NCI-H1694 (cell line): ENCODE data around the gene ZFP36L1.

ENCODE experiments used
- DNase-seq: peaks from one replicate; lab custom pipeline; 2025; lab: John Stamatoyannopoulos, UW

Gene ZFP36L1

DNA sequence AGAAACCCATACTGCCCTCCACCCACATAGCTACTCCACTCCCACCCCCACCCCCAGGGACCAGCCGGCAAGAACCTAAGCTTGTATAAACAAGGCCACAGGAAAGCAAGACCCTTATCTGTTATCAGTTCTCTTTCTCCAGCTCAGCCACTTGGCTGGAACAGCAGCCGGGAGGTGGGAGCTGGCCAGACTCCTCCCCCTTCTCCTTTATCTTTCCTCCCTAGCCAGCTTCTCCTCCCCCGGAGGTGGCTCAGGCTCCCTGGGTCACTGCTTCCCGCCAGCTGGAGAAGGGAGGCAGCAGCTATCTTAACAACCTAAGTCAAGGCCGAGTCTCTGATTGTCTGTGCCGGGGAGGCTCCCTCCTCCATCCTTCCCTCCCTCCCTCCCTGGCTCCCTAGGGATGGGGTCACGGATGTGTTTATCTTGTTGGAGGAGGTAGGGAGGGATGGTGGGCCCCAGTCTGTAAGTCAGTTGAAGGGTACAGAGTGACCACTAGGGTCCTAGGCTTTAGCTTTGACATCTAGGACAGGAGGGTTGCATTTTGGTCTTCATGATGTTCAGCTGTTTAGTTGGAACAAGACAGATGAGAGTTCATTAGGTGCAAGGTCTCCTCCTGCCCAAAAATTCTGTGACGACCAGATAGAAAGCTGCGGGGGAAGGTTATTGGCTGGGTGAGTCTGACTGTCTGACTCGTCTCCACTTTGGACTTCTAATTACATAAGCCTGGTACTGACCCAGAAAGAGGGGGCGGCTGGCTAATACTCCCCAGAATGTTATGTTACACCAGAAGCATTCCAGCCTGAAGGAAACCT lies 29.7 kb downstream of the ZFP36L1 start:
- DNase-seq = no peak

DNA sequence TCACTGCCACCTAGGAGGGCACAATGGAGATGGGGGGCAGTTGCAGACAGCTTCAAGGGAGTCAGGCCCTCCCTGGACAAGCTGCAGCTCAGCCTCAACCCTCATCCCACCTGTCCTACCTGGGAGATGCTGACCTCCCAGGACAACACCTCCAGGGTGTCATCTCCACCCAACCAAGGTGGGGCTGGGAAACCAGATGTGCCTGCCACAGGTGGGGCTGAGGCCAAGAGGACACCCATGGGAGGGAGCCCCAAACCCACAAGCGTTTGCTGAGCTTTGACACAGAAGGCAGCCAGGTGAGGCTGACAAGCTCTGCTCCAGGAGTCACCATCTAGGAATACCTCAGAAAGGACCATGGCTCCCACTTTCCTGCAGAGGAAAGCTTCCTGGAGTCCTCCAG lies 31.5 kb downstream of the ZFP36L1 start:
- DNase-seq = no peak

DNA sequence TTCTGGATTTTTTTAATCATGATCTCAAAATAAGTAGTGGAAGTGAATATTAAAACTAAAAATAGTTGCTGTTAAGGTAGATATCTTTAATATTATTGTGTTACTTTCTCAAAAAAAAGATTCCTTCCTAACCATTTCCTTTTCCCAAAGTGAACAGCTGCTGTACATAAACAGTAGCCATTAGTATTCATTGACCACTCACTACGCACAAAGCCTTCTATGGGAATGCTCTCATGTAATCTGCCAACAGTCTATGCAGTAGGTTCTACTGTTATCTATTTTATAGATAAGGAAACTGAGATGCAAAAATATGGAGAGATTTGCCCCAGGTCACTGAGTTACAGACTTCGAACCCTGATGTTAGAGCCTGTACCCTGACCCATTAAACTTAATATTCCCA lies 32.1 kb downstream of the ZFP36L1 start:
- no peak for DNase-seq

DNA sequence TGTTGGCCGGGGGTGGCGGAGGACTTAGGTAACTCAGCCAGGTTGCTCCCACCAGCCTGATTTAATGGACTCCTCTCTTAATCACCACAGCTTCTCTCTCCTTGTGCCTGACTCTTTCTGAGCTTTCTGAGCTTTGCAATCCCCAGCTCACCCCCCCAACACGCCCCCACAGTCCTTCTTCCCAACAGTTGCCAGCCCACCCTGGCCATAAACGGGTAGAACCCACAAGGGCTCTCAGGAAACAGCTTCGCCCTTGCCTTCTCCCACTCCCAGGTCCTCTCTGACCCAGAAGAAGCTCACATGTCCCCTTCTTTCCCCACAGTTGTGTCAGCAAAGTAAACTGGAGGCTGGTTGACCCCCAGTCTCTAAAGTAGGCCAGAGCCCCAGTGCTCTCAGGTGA lies 32.9 kb downstream of the ZFP36L1 start:
- no peak for DNase-seq

DNA sequence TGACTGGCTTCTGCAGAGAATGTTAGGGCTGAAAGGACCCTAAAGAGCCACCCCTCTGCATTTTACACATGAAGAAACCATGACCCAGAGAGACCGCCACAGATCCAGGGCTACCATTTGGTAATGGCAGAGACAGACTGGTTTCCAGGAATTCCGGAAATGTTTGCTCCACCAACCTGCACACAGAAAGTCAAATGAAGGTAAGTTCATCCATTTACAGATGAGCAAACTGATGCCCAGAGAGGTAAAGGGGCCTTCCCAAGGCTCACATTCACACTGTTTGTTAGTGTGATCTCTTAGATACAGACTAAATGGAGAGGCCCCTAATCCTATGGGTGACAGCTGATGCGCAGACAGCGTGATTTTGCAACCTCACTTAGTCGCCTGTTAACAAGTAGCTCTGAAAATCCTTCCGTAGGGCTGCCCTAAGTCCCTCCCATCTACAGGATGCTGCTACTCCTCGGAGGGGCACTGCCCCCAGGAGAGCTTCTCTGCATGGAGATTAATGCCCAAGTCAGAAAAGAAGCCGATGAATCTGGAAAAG lies 33.8 kb downstream of the ZFP36L1 start:
- DNase-seq = no peak

DNA sequence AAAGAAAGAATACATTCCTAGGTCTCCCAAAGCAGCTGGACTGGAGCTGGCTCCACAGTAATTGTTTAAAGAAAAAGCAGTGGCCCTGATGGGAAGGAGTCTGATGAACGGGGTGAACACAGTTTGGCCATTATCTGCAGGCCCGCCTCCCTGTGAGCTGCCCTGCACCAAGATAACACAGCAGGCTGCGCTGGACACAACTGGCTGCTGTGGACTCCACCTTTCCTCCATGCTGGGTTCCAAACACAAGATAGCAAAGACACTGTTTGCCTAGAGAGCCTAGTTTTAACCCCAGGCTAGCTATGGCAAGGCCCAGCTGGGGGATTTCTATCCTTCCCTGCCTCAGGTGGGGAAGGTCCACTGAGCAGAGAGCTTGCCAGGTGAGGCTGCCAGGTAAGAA lies 34.6 kb downstream of the ZFP36L1 start:
- DNase-seq = no peak

DNA sequence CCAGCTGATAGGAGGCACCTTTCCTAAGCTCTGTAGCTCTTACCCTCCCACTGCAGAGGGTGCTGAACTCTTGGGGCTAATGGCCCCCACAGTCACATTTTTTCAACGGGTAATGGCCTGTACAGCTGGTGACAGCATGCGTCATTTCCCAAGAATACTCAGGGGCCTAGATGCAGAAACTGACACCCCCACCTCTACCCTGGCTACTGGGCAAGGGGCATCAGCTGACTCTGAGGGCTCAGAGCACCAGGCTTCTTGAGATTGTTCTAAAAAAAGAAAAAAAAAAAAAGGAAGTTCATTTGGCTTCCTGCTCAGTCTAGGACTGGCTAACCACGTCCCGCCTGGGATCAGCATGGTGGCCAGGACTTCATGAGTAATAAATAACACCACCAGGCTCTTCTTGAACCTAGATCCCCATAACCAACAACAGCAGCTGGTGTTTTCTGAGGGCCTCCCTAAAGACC lies 35.2 kb downstream of the ZFP36L1 start:
- no peak for DNase-seq

DNA sequence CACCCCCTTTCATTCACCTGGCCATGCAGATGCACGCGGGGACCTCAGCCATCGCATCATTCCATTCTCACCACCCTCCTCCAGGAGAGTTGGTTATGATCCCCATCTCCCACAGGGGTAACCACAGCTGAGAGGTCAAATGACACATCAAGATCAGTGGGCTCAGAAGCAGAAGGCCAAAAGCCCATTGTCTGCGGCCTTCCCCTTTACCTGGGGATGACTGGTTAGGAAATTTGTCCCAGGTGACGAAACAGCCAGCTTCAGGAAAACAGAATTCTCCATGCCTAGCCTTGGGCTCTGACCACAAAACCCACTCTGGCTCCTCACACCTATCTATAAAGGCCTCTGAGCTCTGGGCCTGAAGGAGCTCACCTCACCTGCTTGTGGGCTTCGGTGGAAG lies 36.1 kb downstream of the ZFP36L1 start:
- no peak for DNase-seq

DNA sequence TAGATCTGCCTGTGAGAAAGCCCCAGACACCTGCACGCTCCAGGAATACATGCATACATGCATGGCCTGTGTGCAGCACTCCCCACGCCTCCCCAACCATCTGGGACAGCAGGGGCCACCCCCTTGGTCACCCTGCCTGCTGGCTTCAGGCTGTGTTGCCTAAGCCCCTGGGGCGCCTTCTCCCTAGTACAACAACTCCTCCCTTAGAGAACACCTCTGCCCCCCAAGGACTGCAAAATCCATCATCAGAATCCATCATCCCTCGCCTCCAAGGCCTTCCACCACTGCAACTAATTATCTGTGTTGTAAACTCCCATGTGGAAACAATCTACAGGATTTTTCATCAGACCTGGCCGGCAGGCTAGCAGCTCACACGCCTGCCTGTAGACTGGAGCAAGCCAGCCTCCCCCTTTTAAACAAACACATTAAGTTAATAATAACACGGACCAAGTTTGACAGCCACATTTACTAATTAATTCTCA lies 36.8 kb downstream of the ZFP36L1 start:
- no peak for DNase-seq

DNA sequence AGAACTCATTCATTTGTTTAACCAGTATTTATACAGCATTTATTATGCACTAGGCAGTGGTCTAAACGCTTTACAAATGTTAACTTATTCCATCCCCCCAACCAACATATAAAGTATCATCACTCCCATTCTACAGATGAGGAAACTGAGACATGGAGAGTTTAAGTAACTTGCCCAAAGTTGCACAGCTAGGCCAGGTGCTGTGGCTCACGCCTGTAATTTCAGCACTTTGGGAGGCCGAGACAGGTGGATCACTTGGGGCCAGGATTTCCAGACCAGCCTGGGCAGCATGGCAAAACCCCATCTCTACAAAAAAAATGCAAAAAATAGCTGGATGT lies 37.9 kb downstream of the ZFP36L1 start:
- no peak for DNase-seq

DNA sequence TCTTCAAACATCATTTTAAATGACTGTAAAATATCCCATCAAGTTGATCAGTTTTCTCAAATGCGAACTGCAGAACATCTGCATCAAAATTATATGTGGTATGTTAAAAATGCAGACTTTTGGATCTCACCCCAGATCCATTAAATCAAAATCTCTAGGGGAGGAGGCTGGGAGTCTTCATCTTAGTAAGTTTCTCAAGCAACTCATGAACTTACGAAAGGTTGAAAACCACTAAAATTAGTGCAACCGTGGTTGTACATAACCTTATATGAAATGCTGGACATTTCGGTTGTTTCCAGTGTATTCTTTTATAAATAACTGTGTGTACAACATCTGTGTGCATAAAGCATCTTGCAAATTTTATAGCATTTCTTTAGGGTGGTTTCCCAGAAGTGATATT lies 39.2 kb downstream of the ZFP36L1 start:
- DNase-seq = no peak

DNA sequence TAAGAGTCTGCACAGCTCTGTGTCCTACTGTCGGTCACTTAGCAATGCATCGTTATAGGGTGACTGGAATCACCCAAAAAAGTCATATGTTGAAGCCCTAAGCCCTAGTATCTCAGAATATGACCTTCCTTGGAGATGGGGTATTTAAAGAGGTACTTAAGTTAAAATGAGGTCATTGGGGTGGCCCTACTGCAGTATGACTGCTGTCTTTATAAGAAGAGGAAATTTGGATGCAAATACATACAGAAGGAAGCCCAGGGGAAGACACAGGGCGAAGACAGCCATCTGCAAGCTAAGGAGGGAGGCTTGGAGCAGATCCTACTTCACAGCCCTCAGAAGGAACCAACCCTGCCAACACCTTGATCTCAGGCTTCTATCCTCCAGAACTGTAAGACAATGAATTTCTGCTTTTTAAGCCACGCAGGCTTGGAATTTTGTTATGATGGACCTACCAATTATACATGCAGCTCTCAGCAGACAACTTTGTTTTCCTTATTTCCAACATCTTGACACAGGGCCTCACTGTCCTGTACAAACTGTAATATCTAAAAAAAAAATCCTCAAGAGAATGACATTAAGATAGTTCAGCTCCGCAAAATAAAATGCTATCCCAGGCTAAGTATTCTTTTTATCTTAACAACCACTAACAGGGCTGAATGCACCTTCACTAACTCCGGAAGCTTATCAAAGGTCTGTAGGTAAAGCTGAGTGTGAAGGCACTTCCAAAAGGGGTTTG lies 40.4 kb downstream of the ZFP36L1 start:
- no peak for DNase-seq

DNA sequence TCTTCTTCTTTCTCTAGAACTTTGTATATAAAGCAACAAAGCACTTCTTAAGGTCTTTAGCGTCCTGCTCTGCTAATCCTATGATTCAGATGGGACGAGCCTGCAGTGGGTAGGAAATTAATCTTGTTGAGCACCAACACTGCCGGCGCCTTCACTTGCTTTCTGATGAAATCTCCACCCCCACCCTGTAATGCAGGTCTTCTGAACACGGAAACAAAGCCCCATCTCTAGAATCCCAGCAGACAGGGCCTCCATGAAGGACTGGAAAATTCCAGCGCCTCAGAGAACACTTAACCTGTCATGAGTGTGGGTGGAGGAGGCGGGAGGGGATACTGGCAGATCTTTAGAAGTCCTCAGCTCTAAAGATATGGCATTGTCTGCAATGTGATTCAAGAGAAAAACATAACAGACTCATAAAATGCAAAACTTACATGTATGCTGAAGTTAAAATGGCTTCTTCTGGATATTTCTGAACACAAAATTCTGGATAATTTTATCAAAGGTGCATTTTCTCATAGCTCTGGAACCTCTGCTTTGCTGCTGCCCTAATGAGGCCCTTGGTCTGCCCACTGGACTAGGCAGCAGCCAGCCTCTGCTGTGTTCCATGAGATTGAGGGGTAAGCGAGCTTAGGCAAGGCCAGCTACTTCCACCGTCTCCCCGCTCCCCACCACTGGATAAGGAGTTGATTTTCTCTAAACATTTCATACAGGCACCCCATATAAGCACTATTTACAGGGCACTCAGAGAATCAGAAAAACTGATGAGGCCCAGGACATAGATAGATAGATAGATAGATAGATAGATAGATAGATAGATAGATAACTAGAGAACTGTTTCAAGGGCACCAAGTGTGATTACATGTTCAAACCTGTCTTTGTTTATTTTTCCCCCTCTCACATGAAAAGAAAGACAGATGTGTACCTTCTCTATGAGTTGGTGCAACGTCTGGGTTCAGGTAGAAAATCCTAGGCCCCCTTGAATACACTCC lies 43.1 kb downstream of the ZFP36L1 start:
- no peak for DNase-seq

DNA sequence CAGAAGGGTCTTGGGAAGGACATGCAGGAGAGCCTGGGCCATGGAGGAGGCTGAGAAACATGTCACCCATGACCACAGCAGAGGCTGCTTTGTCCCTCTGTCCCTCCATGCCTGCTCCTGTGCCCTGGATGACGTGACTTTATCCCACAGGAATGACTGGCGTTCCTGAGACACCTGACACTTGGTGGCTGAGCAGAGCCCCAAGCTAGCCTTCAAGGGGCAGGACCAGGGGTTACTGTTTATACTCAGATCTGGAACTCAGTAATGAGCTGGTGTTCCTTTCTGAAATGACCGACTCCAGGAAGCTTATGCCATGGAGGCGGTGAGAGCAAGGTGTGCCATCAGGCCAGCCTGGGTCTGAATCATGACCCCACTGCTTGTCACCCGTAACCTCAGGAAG lies 44.2 kb downstream of the ZFP36L1 start:
- DNase-seq = no peak

DNA sequence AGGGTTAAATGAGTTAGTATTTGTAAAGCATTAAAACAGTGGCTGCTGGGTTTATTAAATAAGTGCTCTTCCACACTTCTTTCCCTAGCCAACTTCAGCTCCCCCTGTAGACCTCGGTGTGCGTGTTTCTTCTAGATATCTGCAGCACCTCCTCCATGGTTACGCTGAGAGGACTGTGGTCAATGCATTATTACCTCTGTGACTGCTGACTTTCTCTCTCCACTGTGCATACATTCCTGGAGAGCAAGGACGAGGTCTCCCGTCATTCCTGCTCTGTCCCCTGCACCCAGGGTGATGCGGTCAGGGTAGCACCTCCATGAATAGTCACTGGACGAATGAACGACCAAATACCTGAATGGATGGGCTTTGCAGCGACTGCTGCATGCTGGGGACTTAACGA lies 44.6 kb downstream of the ZFP36L1 start:
- DNase-seq = no peak

DNA sequence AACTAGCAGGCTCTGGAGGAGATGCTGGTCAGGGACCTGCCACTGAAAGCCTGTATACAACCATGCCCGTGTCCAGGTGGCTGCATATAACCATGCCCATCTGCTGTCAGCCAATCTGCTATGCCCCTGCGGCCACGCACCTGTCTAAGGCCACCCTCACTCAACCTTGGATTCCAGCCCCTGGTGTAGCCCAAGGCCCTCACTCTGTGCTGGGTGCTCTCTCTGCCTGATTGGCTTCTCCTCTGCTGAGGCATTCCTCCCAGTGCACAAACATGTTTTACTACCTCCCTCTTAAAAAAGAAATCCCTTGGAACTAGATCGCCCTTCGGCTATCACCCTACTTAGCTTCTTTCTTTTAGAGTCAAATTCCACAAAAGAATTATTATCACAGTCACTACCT lies 45.5 kb downstream of the ZFP36L1 start:
- DNase-seq = no peak

DNA sequence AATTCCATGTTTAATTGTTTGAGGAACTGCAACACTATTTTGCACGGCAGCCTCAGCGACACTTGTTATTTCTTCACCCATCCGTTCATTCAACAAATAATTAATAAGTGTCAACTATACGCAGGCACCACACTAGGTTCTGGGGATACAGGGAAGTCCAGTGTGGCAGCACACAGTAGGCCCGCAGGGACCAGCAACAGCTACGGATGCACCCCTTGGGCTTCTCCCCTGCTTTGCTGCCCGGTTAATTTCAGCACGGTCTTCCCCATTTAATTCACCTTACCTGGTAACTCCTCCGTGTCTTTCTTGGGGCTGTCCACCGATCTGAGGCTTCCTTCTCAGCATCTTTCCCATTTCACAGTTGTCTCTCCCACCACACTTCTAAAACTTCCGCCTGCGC lies 48.3 kb downstream of the ZFP36L1 start:
- no peak for DNase-seq

DNA sequence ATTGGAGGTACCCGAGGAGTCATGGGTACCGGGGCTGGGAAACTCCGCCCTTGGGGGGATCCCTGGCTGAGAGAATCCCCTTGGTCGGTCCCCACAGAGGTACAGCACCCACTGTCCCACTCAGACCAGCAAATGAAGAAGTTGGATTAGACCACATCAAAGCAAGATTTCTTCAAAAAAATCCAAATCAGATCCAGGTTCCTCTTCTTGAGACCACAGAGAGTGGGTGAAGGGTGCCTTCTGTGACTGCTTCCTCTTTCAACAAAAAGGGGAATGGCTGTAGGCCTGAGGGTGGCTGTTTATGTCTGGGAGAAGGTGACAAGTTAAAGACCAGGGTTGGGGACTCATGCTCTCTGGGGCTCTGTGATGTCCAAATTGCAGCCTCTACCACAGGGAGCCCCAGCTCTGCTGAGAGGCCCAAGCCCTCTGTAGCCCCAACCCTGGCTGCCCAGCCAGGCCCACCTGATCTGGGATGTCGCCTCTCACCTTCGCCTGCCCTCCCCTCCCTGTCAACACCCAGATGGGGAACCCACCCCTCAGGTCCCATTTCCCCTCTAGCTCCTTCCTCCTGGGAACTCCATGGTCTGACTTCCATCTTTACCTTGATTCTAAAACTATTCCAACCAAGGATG lies 50.9 kb downstream of the ZFP36L1 start:
- DNase-seq = no peak

DNA sequence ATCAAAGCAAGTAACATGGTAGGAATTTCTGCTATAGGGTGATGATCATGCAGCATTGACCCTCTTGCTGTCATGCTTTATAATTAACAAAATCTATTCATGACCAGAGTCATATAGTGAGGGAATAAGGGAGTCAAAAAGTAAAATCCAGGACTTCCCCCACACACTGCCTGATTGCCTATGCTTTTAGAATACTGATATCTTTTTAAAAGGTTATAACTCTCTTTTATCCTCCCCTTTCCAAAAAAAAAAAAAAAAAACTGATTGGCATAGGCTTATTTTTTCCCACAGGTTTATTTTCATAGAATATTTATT lies 51.4 kb downstream of the ZFP36L1 start:
- DNase-seq = no peak

DNA sequence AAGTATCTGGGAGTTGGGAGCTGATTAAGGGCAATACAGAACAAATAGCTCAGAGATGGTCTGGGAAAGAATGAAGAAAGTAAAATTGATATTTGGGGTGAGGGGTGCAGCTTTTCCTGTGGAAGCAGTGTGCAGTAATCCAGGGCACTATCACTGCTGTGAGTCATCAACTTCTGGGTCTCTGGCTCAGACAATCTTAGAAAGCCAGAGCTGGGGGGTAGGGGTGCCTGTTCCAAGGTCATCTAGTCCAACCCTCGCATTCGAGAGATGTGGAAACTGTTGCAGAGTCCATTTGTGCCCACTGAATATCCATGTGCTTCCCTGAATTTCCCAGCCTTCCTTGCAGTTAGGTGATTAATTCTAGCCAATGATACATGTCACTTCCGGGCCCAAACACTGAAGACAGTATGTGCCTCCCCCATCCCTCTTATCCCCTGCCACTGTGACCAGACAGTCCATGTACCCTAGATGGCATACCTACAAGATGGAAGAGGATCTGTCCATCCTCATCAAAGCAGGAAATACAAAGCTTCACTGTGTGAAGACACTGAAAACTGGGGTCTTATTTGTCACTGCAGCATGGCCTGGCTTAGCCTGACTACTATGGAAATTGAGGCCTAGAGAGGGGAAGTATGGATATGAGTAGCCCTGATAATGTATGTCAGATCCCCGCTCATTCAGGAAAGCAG lies 51.9 kb downstream of the ZFP36L1 start:
- no peak for DNase-seq

DNA sequence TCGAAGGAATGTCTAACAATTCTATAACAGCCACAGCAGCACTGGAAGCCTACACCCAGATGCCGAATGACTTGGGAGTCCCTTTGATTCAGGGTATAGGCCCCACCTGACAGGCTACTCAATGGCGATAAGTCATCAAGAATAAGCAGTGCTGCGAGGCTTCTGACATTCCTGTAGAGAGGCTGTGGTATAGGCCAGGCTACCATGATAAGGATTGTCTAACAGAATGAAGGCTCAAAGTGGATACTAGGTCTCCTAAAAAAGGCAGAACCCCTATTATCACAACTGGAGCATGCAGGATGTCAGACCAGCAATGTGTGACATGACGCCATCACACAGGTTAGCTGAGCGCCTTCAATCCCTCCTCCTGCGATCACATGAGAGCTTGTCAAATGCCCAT lies 53.2 kb downstream of the ZFP36L1 start:
- no peak for DNase-seq
